DOHH2 (cell line): ENCODE measurements around the gene SOX5.

Source experiments
- EZH2phosphoT487 ChIP-seq: fragments of 200-600 bp; sonication (generic); IDR thresholded peaks from 2 replicates; pipeline ENCODE4 v1.6.1; 2017; ENCODE audit warnings: borderline replicate concordance, mild to moderate bottlenecking, antibody characterized with exemption, low read length, moderate library complexity, mixed read lengths
- TF ChIP-seq, protein P1 (sequence below): fragments of 200-600 bp; sonication (generic); IDR thresholded peaks from one replicate; pipeline ENCODE4 v1.5.1; 2014; ENCODE audit warnings: antibody characterized with exemption, mild to moderate bottlenecking, low read depth, low read length; ENCODE audit not compliant: poor library complexity, severe bottlenecking

DNA sequence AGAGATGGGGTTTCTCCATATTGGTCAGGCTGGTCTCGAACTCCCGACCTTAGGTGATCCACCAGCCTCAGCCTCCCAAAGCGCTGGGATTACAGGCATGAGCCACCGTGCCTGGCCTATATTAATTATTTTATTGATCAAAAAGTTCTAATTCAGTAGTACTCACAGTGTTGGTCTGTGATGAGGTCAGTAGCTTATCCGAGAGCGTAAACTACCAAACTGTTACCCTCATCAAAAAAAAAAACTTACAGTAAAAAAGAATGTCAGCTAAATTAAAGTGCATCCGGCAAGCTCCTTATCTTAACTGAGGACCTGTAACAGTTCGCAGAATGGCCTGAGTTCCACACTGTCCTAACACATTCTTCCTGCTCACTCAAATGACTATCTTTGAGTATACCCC lies 228.2 kb downstream of the SOX5 start:
- TF ChIP-seq, protein P1, sequence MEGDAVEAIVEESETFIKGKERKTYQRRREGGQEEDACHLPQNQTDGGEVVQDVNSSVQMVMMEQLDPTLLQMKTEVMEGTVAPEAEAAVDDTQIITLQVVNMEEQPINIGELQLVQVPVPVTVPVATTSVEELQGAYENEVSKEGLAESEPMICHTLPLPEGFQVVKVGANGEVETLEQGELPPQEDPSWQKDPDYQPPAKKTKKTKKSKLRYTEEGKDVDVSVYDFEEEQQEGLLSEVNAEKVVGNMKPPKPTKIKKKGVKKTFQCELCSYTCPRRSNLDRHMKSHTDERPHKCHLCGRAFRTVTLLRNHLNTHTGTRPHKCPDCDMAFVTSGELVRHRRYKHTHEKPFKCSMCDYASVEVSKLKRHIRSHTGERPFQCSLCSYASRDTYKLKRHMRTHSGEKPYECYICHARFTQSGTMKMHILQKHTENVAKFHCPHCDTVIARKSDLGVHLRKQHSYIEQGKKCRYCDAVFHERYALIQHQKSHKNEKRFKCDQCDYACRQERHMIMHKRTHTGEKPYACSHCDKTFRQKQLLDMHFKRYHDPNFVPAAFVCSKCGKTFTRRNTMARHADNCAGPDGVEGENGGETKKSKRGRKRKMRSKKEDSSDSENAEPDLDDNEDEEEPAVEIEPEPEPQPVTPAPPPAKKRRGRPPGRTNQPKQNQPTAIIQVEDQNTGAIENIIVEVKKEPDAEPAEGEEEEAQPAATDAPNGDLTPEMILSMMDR: no peak
- no peak for TF ChIP-seq EZH2phosphoT487
